ENCODE measurements around the gene C5AR1.

DNA sequence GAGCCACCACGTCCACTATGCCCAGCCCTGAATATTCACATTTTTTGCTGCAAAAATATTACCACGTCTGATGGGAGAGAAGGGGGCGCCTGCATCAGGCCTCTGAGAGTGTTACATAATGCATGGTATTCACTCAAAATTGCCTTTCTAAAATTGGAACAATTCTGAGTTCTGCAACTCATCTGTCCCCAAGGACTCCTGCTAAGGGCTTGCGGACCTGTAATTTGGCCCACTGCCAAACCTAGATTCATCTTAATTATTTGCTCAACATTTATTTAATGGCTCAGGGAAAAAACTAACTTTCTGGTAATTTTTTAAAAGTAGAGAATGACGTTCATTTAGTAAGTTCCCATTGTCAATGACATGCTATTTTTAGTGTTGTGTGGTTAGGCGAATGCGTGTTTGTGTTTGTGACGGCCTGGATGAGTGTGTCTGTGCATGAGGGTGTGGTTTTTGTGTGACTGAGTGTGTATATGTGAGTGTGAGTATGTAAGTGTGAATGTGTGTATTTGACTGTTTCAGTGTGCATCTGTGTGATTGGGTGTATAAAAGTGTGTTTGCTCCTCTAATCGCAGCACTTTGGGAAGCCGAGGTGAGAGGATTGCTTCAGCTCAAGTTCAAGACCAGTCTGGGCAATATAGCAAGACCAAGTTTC, 26.1 kb upstream of the C5AR1 start:
- TF ChIP-seq, protein P1, sequence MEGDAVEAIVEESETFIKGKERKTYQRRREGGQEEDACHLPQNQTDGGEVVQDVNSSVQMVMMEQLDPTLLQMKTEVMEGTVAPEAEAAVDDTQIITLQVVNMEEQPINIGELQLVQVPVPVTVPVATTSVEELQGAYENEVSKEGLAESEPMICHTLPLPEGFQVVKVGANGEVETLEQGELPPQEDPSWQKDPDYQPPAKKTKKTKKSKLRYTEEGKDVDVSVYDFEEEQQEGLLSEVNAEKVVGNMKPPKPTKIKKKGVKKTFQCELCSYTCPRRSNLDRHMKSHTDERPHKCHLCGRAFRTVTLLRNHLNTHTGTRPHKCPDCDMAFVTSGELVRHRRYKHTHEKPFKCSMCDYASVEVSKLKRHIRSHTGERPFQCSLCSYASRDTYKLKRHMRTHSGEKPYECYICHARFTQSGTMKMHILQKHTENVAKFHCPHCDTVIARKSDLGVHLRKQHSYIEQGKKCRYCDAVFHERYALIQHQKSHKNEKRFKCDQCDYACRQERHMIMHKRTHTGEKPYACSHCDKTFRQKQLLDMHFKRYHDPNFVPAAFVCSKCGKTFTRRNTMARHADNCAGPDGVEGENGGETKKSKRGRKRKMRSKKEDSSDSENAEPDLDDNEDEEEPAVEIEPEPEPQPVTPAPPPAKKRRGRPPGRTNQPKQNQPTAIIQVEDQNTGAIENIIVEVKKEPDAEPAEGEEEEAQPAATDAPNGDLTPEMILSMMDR (IDR thresholded peaks at IDR 0.05), result no peak
- TF ChIP-seq POLR2A (IDR thresholded peaks at IDR 0.05), result no peak

Data from Peyer's patch (tissue), 4 donors.